CD4-positive, alpha-beta T cell (primary cell): ENCODE measurements around the gene LRRIQ1. TPM values are rescaled to one million over a fixed set of nuclear protein-coding genes. Genes with fewer than 3 reads are reported as not detected.
"Not testable (repeated sequence)": the region's sequence is repeated elsewhere in the genome, so short reads cannot be mapped to it uniquely, and the experiment has no call there.

Experiments used
- ATAC-seq: fragments of 200-7000 bp; cut with Tn5 transposase; one replicate; pipeline ENCODE4 v1.10.0; 2022; ENCODE audit warnings: mild to moderate bottlenecking; ENCODE audit not compliant: poor library complexity
- CTCF ChIA-PET: fragments of 350-600 bp; sonication (Branson Sonifier 250); formaldehyde crosslinking; loops from one replicate; lab custom pipeline; 2021; ENCODE audit warnings: antibody characterized with exemption, inconsistent platforms; lab: Charles Lee
- POLR2A ChIA-PET: fragments of 350-600 bp; sonication (Branson Sonifier 250); formaldehyde crosslinking; loops from one replicate; lab custom pipeline; 2021; ENCODE audit warnings: antibody characterized with exemption, inconsistent platforms; lab: Charles Lee
- DNase-seq, 14 experiments: peaks; one replicate each; pipeline ENCODE4 v3.0.0-alpha.2; 2013 to 2020; ENCODE audit warnings: mixed read lengths in 2 of 14
- H3K27ac ChIP-seq, 2 donors: one replicate each; pipeline versions ENCODE4 v1.5.1 to v1.7.0; 2013; ENCODE audit warnings: low read length in 2 of 2, low read depth in 1 of 2, mild to moderate bottlenecking in 1 of 2
- H3K27me3 ChIP-seq, 2 experiments: 1 replicate in 1 of 2; 2 replicates in 1 of 2; pipeline versions ENCODE4 v1.6.1 to v1.7.0; 2013; ENCODE audit warnings: low read length in 2 of 2, control low read depth in 1 of 2, mild to moderate bottlenecking in 1 of 2, moderate library complexity in 1 of 2; ENCODE audit not compliant: insufficient read depth in 2 of 2, control insufficient read depth in 1 of 2
- H3K36me3 ChIP-seq: one replicate; pipeline ENCODE4 v1.6.1; 2013; ENCODE audit warnings: low read length, control low read depth; ENCODE audit not compliant: insufficient read depth
- H3K4me1 ChIP-seq: one replicate; pipeline ENCODE4 v1.6.1; 2013; ENCODE audit warnings: low read length, control low read depth; ENCODE audit not compliant: insufficient read depth
- H3K4me3 ChIP-seq: one replicate; pipeline ENCODE4 v1.5.1; 2013; ENCODE audit warnings: mild to moderate bottlenecking, low read length, moderate library complexity
- H3K9me3 ChIP-seq, 2 experiments: 1 replicate in 1 of 2; 2 replicates in 1 of 2; pipeline versions ENCODE4 v1.6.1 to v1.7.0; 2013; ENCODE audit warnings: low read length in 2 of 2, mild to moderate bottlenecking in 2 of 2, control low read depth in 1 of 2, moderate library complexity in 1 of 2; ENCODE audit not compliant: control insufficient read depth in 1 of 2, insufficient read depth in 1 of 2
- H3K27ac Mint-ChIP-seq: one replicate; pipeline ENCODE4 v1.8.0; 2020; ENCODE audit warnings: mixed read lengths
- H3K27me3 Mint-ChIP-seq: one replicate; pipeline ENCODE4 v1.8.0; 2021; ENCODE audit warnings: mixed read lengths
- H3K36me3 Mint-ChIP-seq: one replicate; pipeline ENCODE4 v1.8.0; 2021; ENCODE audit warnings: low read depth, mixed read lengths
- H3K4me1 Mint-ChIP-seq: one replicate; pipeline ENCODE4 v1.8.0; 2021; ENCODE audit warnings: low read depth, mixed read lengths
- H3K4me3 Mint-ChIP-seq: one replicate; pipeline ENCODE4 v1.8.0; 2020; ENCODE audit warnings: mild to moderate bottlenecking, mixed read lengths
- H3K9me3 Mint-ChIP-seq: one replicate; pipeline ENCODE4 v1.8.0; 2020; ENCODE audit warnings: mixed read lengths
- intact Hi-C, 2 experiments: fragments of 100-400 bp; cut with DNase I in 1 of 2; cut with micrococcal nuclease in 1 of 2; formaldehyde crosslinking; loops; one replicate each; pipeline versions ENCODE4 v1.15.1 to v1.9.0; 2023 to 2025; cut with DNase I, micrococcal nuclease
- total RNA-seq, 174 experiments: library from RNA in 2 of 174; stranded (reverse) in 2 of 174; gene quantifications; one replicate each; pipeline ENCODE4 v1.2.3 and lab custom pipeline; 2021 to 2026
- TF ChIP-seq, protein P1 (sequence below): fragments of 200-600 bp; IDR thresholded peaks from one replicate; pipeline ENCODE4 v1.8.0; 2022; ENCODE audit warnings: antibody characterized with exemption, mild to moderate bottlenecking

The LRRIQ1 gene
- total RNA-seq, 2 experiments from 2014 or later = not detected

DNA sequence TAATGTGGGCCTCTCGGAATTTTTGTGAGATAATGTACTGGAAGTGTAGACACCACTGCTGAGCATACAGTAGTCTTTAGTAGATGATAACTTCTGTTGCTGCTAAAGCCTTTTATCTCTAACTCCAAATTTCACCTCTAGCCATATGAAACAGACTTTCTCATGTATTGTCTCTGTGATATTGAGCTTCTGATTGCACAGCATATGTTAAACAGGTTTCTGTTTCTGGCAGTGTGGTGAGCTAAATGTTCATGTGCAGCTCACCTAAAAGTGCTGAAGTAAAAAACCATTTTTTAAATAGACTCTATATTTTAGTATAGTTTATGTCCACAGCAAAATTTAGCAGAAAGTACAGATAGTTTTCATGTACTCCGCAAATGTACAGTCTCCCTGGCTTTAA is 154.6 kb downstream of the LRRIQ1 start:
- Mint-ChIP-seq H3K4me1 (no peaks in the 10 kb centered on the region), H3K27ac (no peak overlapping the region), H3K4me3 (no peak overlapping the region), H3K36me3 (no peaks in the 10 kb centered on the region), H3K9me3 (no peaks in the 10 kb centered on the region), H3K27me3 (no peaks in the 10 kb centered on the region)
- no peaks in the 10 kb centered on the region for H3K36me3 ChIP-seq
- H3K9me3 ChIP-seq = no peaks in the 10 kb centered on the region
- CTCF ChIA-PET = no interaction called here
- no peak for ATAC-seq
- TF ChIP-seq, protein P1, sequence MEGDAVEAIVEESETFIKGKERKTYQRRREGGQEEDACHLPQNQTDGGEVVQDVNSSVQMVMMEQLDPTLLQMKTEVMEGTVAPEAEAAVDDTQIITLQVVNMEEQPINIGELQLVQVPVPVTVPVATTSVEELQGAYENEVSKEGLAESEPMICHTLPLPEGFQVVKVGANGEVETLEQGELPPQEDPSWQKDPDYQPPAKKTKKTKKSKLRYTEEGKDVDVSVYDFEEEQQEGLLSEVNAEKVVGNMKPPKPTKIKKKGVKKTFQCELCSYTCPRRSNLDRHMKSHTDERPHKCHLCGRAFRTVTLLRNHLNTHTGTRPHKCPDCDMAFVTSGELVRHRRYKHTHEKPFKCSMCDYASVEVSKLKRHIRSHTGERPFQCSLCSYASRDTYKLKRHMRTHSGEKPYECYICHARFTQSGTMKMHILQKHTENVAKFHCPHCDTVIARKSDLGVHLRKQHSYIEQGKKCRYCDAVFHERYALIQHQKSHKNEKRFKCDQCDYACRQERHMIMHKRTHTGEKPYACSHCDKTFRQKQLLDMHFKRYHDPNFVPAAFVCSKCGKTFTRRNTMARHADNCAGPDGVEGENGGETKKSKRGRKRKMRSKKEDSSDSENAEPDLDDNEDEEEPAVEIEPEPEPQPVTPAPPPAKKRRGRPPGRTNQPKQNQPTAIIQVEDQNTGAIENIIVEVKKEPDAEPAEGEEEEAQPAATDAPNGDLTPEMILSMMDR = no peak
- POLR2A ChIA-PET = no interaction called here
- no peaks in the 10 kb centered on the region for H3K27me3 ChIP-seq
- H3K4me1 ChIP-seq = no peaks in the 10 kb centered on the region
- intact Hi-C loops = no loop called here
- DNase-seq = no peak
- no peak overlapping the region for H3K4me3 ChIP-seq
- no peak overlapping the region for H3K27ac ChIP-seq

DNA sequence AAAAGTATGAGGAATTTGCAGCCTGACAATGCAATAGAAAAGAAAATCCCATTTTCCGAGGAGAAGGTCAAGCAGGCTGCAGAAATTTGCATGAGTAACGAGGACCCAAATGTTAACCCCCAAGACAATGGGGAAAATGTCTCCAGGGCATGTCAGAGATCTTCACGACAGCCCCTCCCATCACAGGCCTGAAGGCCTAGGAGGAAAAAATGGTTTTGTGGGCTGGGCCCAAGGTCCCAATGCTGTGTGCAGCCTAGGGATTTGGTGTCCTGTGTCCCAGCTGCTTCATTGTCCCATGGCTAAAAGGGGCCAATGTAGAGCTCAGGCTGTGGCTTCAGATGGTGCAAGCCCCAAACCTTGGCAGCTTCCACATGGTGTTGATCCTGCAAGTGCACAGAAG is 167.7 kb downstream of the LRRIQ1 start:
- intact Hi-C loops, H3K4me3 ChIP-seq: not testable (repeated sequence)

DNA sequence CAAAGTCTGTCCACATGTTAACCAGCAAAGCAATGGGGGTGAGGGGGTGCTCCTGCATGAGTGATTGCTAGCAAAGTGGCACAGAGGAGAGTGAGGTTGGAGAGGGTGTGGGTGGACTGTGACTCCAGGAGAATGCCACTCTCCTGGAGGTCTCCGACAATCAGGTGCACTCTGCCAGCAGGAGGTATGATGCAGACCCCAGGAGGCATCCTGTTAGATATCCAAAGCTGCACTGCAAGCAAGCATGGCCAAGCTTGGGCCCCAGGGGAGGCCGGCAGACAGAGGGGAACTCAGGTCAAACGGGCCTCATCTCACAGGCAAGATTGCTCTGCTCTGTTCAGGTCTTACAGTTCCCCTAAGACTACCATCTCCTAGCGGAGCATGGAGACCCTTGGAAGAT is 170.4 kb downstream of the LRRIQ1 start:
- H3K9me3 Mint-ChIP-seq = peaks cover 22% of the 10 kb centered on the region
- no peak overlapping the region for H3K4me3 Mint-ChIP-seq
- H3K9me3 ChIP-seq = peaks cover 0 to 12% of the 10 kb centered on the region in 2 experiments
- ATAC-seq (no peak), DNase-seq (no peak)
- no peak overlapping the region for H3K27ac ChIP-seq
- TF ChIP-seq, protein P1 = no peak
- no peak overlapping the region for H3K4me3 ChIP-seq
- H3K27ac Mint-ChIP-seq = no peak overlapping the region
- intact Hi-C loops = no loop called here
- no peaks in the 10 kb centered on the region for H3K27me3 Mint-ChIP-seq
- CTCF ChIA-PET = no interaction called here
- H3K36me3 ChIP-seq = no peaks in the 10 kb centered on the region
- no peaks in the 10 kb centered on the region for H3K36me3 Mint-ChIP-seq
- POLR2A ChIA-PET = no interaction called here
- H3K4me1 ChIP-seq = no peaks in the 10 kb centered on the region
- no peaks in the 10 kb centered on the region for H3K27me3 ChIP-seq
- no peaks in the 10 kb centered on the region for H3K4me1 Mint-ChIP-seq

More for the DNA sequence above, 167.7 kb downstream of the LRRIQ1 start:
- H3K27me3 Mint-ChIP-seq, H3K4me3 Mint-ChIP-seq, H3K36me3 ChIP-seq, H3K4me1 ChIP-seq, H3K27ac Mint-ChIP-seq, H3K36me3 Mint-ChIP-seq, POLR2A ChIA-PET, H3K4me1 Mint-ChIP-seq, H3K27me3 ChIP-seq, CTCF ChIA-PET, DNase-seq, H3K27ac ChIP-seq, ATAC-seq: not testable (repeated sequence)
- H3K9me3 ChIP-seq = peaks cover 0 to 12% of the 10 kb centered on the region in 2 experiments
- H3K9me3 Mint-ChIP-seq = peaks cover 27% of the 10 kb centered on the region

DNA sequence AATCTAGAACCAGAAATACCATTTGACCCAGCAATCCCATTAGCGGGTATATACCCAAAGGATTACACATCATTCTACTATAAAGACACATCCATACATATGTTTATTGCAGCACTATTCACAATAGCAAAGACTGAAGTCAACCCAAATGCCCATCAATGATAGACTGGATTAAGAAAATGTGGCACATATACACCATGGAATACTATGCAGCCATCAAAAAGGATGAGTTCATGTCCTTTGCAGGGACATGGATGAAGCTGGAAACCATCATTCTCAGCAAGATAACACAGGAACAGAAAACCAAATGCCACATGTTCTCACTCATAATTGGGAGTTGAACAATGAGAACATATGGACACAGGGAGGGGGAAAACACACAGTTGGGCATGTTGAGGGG is 188.2 kb downstream of the LRRIQ1 start:
- intact Hi-C loops, DNase-seq, H3K27ac ChIP-seq, H3K36me3 ChIP-seq, H3K27me3 ChIP-seq, H3K27ac Mint-ChIP-seq, H3K36me3 Mint-ChIP-seq, CTCF ChIA-PET, H3K9me3 Mint-ChIP-seq, ATAC-seq, H3K4me1 ChIP-seq, H3K4me3 ChIP-seq, H3K27me3 Mint-ChIP-seq, H3K9me3 ChIP-seq, POLR2A ChIA-PET, H3K4me3 Mint-ChIP-seq, H3K4me1 Mint-ChIP-seq: not testable (repeated sequence)
